HepG2 (cell line): ENCODE measurements around the gene ZNF414. TPM values are rescaled to one million over a fixed set of nuclear protein-coding genes. Genes with fewer than 3 reads are reported as not detected.

Source experiments
- ATAC-seq: fragments of 200-7000 bp; cut with Tn5 transposase; 3 replicates; pipeline ENCODE4 v1.9.1; 2020; ENCODE audit warnings: mild to moderate bottlenecking, moderate library complexity
- BruUV-seq: library from RNA; stranded (reverse); fragments of 400-500 nt; replicated peaks from 2 replicates; lab custom pipeline; 2021; lab: Mats Ljungman, UMichigan
- CTCF ChIA-PET: fragments of 300-600 bp; formaldehyde crosslinking; extraction: SDS; loops from one replicate; lab custom pipeline; 2021; ENCODE audit warnings: low total read pairs, inconsistent platforms, low intra/inter-chr PET ratio; lab: Yijun Ruan, JAX
- POLR2A ChIA-PET: fragments of 350-600 bp; sonication (Branson Sonifier 250); formaldehyde crosslinking; loops from one replicate; lab custom pipeline; 2020; ENCODE audit warnings: antibody characterized with exemption, inconsistent platforms; lab: Yijun Ruan, JAX
- DNase-seq: peaks from one replicate; pipeline ENCODE4 v3.0.0-alpha.2; 2015; ENCODE audit warnings: low spot score
- FAIRE-seq: peaks from 3 replicates; lab custom pipeline; 2011; peaks lifted over from hg19 to GRCh38; lab: Jason Lieb, UNC
- H2AFZ ChIP-seq: one replicate; pipeline ENCODE4 v1.6.1; 2011; ENCODE audit warnings: low read length, inconsistent platforms
- H3K27ac ChIP-seq: fragments of 300-600 bp; 3 replicates; pipeline ENCODE4 v1.8.0; 2011; ENCODE audit warnings: mixed run types, mild to moderate bottlenecking, mixed read lengths, low read length, inconsistent platforms; ENCODE audit not compliant: insufficient read depth; ENCODE audit errors: extremely low read length
- H3K27me3 ChIP-seq, 2 experiments: fragments of 200-600 bp in 1 of 2; 2 replicates in 1 of 2; 3 replicates in 1 of 2; pipeline versions ENCODE4 v1.6.0 to v1.8.0; 2011; ENCODE audit warnings: low read length in 2 of 2, mild to moderate bottlenecking in 2 of 2, moderate library complexity in 2 of 2, inconsistent platforms in 1 of 2; ENCODE audit not compliant: insufficient read depth in 2 of 2, control insufficient read depth in 1 of 2
- H3K36me3 ChIP-seq, 2 experiments: fragments of 200-600 bp in 1 of 2; replicated peaks in 1 of 2; 2 replicates in 1 of 2; 3 replicates in 1 of 2; pipeline versions ENCODE4 v1.5.1 to v1.8.0; 2011; ENCODE audit warnings: low read length in 2 of 2, inconsistent platforms in 1 of 2; ENCODE audit not compliant: insufficient read depth in 2 of 2, control insufficient read depth in 1 of 2
- H3K4me1 ChIP-seq: 2 replicates; pipeline ENCODE4 v1.5.1; 2012; ENCODE audit warnings: low read length, inconsistent platforms; ENCODE audit not compliant: insufficient read depth
- H3K4me2 ChIP-seq: 2 replicates; pipeline ENCODE4 v1.6.0; 2011; ENCODE audit warnings: low read depth, low read length, inconsistent platforms
- H3K4me3 ChIP-seq, 3 experiments: fragments of 200-600 bp in 1 of 3; sonication (generic), shearing (Covaris generic) in 1 of 3; replicated peaks in 1 of 3; 2 replicates each; pipeline ENCODE4 v1.5.1; 2011 to 2016; ENCODE audit warnings: low read length in 3 of 3, inconsistent platforms in 2 of 3, low read depth in 2 of 3, mild to moderate bottlenecking in 2 of 3, control low read depth in 1 of 3, mixed read lengths in 1 of 3; ENCODE audit not compliant: insufficient read depth in 1 of 3
- H3K79me2 ChIP-seq: one replicate; pipeline ENCODE4 v1.6.1; 2011; ENCODE audit warnings: low read length, inconsistent platforms; ENCODE audit not compliant: insufficient read depth
- H3K9ac ChIP-seq: 2 replicates; pipeline ENCODE4 v1.6.0; 2011; ENCODE audit warnings: mild to moderate bottlenecking, low read depth, low read length, inconsistent platforms; ENCODE audit not compliant: insufficient read depth
- H3K9me3 ChIP-seq: 2 replicates; pipeline ENCODE4 v1.5.1; 2012; ENCODE audit warnings: mild to moderate bottlenecking, low read length
- H4K20me1 ChIP-seq: 2 replicates; pipeline ENCODE4 v1.6.0; 2011; ENCODE audit warnings: inconsistent platforms, mild to moderate bottlenecking, low read length, moderate library complexity; ENCODE audit not compliant: insufficient read depth
- ATAD3A ChIP-seq: sonication (generic); formaldehyde crosslinking; IDR thresholded peaks from 2 replicates; pipeline ENCODE4 v1.4.0; 2020; ENCODE audit warnings: missing genetic modification reagents
- ATF7 ChIP-seq, 2 experiments: fragments of 450-650 bp in 1 of 2; sonication (generic) in 1 of 2; formaldehyde crosslinking in 1 of 2; IDR thresholded peaks; 2 replicates each; pipeline versions ENCODE4 v1.4.0 to v1.6.1; 2016 to 2020; ENCODE audit warnings: antibody characterized with exemption in 1 of 2, mild to moderate bottlenecking in 1 of 2, missing genetic modification reagents in 1 of 2
- BCL6 ChIP-seq: IDR thresholded peaks from 2 replicates; pipeline ENCODE4 v1.6.1; 2016; ENCODE audit warnings: missing genetic modification reagents, missing compliant biosample characterization
- HDAC1 ChIP-seq: sonication (generic); formaldehyde crosslinking; IDR thresholded peaks from 2 replicates; pipeline ENCODE4 v1.5.1; 2020; ENCODE audit warnings: mild to moderate bottlenecking, missing genetic modification reagents
- IKZF1 ChIP-seq: fragments of 450-650 bp; IDR thresholded peaks from 2 replicates; pipeline ENCODE4 v1.7.1; 2016
- IKZF4 ChIP-seq: sonication (generic); formaldehyde crosslinking; IDR thresholded peaks from 2 replicates; pipeline ENCODE4 v1.5.1; 2020; ENCODE audit warnings: borderline replicate concordance, mild to moderate bottlenecking, low read depth, missing genetic modification reagents; ENCODE audit errors: not compliant biosample characterization
- MNT ChIP-seq: fragments of 450-650 bp; IDR thresholded peaks from 2 replicates; pipeline ENCODE4 v1.6.1; 2016
- NFE2L1 ChIP-seq: sonication (generic); formaldehyde crosslinking; IDR thresholded peaks from 2 replicates; pipeline ENCODE4 v1.4.0; 2020; ENCODE audit warnings: missing genetic modification reagents, mild to moderate bottlenecking, borderline replicate concordance
- PHF21A ChIP-seq: sonication (generic); formaldehyde crosslinking; IDR thresholded peaks from 2 replicates; pipeline ENCODE4 v1.5.0; 2020; ENCODE audit warnings: mild to moderate bottlenecking, missing genetic modification reagents
- SP5 ChIP-seq: IDR thresholded peaks from 2 replicates; pipeline ENCODE4 v1.6.1; 2016; ENCODE audit warnings: low read depth, borderline replicate concordance
- SRSF9 ChIP-seq: fragments of 200-400 bp; formaldehyde crosslinking; IDR thresholded peaks from 2 replicates; pipeline ENCODE4 v1.6.1; 2018; ENCODE audit warnings: borderline replicate concordance, mild to moderate bottlenecking, low read depth, low read length; ENCODE audit not compliant: insufficient read depth, poor library complexity, severe bottlenecking
- TRAFD1 ChIP-seq: sonication (generic); formaldehyde crosslinking; IDR thresholded peaks from 2 replicates; pipeline ENCODE4 v1.5.1; 2020; ENCODE audit warnings: missing genetic modification reagents, mild to moderate bottlenecking, borderline replicate concordance
- YEATS2 ChIP-seq: sonication (generic); formaldehyde crosslinking; IDR thresholded peaks from 2 replicates; pipeline ENCODE4 v1.4.0; 2020; ENCODE audit warnings: missing genetic modification reagents, borderline replicate concordance
- ZBTB38 ChIP-seq: sonication (generic); formaldehyde crosslinking; IDR thresholded peaks from 2 replicates; pipeline ENCODE4 v1.5.1; 2020; ENCODE audit warnings: mild to moderate bottlenecking, missing genetic modification reagents
- ZBTB42 ChIP-seq: sonication (generic); formaldehyde crosslinking; IDR thresholded peaks from 2 replicates; pipeline ENCODE4 v1.5.0; 2020; ENCODE audit warnings: mild to moderate bottlenecking, missing genetic modification reagents
- ZNF317 ChIP-seq: sonication (generic); formaldehyde crosslinking; IDR thresholded peaks from 2 replicates; pipeline ENCODE4 v1.5.0; 2020; ENCODE audit warnings: mild to moderate bottlenecking, missing genetic modification reagents
- ZNF672 ChIP-seq: sonication (generic); formaldehyde crosslinking; IDR thresholded peaks from 2 replicates; pipeline ENCODE4 v1.8.1; 2022; ENCODE audit warnings: missing genetic modification reagents
- ZNF75D ChIP-seq: sonication (generic); formaldehyde crosslinking; IDR thresholded peaks from 2 replicates; pipeline ENCODE4 v1.8.1; 2023; ENCODE audit warnings: missing genetic modification reagents, mild to moderate bottlenecking, borderline replicate concordance
- ZNF800 ChIP-seq: sonication (generic); formaldehyde crosslinking; IDR thresholded peaks from 2 replicates; pipeline ENCODE4 v1.4.0; 2020; ENCODE audit warnings: missing genetic modification reagents
- WGBS: methylation state at CpG from one replicate; pipeline ENCODE4 v1.1.6; 2017; ENCODE audit warnings: low lambda C conversion rate; 5-methylcytosine and 5-hydroxymethylcytosine counted together
- in situ Hi-C: cut with HindIII; loops from 2 replicates; pipeline ENCODE4 v1.10.0; 2017; ENCODE audit warnings: low pct_unique_long_range_greater_than_20kb; ENCODE audit not compliant: extremely low pct_ligation_motif_present
- intact Hi-C: fragments of 100-400 bp; cut with micrococcal nuclease; formaldehyde crosslinking; loops from one replicate; pipeline ENCODE4 v1.10.0; 2022; ENCODE audit not compliant: unreplicated experiment
- polyA plus RNA-seq, 8 experiments: library from polyadenylated mRNA; depleted of rRNA in 3 of 8; stranded (reverse) in 7 of 8; unstranded in 1 of 8; fragments of >200 nt; fragmentation: Illumina TruSeq in 4 of 8; extraction: Trizol in 4 of 8; gene quantifications; 2 replicates each; pipeline versions ENCODE4 v1.2.1 to v1.2.3, GENCODE V29; 2011 to 2016; ENCODE audit warnings: low read depth in 4 of 8, missing spikeins in 1 of 8, mixed read lengths in 1 of 8; ENCODE audit not compliant: insufficient read depth in 1 of 8
- total RNA-seq, 5 experiments: library from RNA; depleted of rRNA; stranded (reverse); fragments of >200 nt; fragmentation: Illumina TruSeq; extraction: Trizol; gene quantifications; 2 replicates each; pipeline ENCODE4 v1.2.3, GENCODE V29; 2016; ENCODE audit warnings: low read depth in 1 of 5

The ZNF414 gene
- total and polyA plus RNA-seq, 2 of the 13 experiments (the other 11 are each of a cell fraction or from before 2014, with no cell fraction given), result 2.5 to 4.0 TPM

GRCh38 chr19:8526345-8527091, 12.6 kb upstream of the ZNF414 start:
- CTCF ChIA-PET, result no interaction called here
- Histone ChIP-seq H3K27me3 (no peaks in the 10 kb centered on the region), H4K20me1 (peaks cover 2% of the 10 kb centered on the region; the same call in 1 of the 2 replicates), H3K4me2 (peak overlapping the region; percentile 95), H3K9ac (peak overlapping the region; percentile 77), H3K9me3 (no peaks in the 10 kb centered on the region), H3K4me3 (peak overlapping the region; percentile 60 to 78 (median 70)), H2AFZ (no peak overlapping the region), H3K79me2 (no peaks in the 10 kb centered on the region), H3K4me1 (peaks cover 24% of the 10 kb centered on the region), H3K36me3 (no peaks in the 10 kb centered on the region), H3K27ac (peak overlapping the region; percentile 77)
- POLR2A ChIA-PET, result interaction anchor here (0.6 to 5.9 kb wide), 11 partner anchors 10 to 136 kb away, joined by 3 to 125 read pairs (median 3); partner anchors contain the start of genes RAB11B and ZNF414
- 49% methylated on average over 26 of the region's 57 CpGs for WGBS
- peak; percentile 87 for DNase-seq
- no TSS peak for BruUV-seq
- peak; percentile 26 for FAIRE-seq
- in situ Hi-C loops (no loop called here), intact Hi-C loops (loop anchor here (10.0 kb wide), 1 partner anchor 48 kb away; the partner anchor contains the start of gene MYO1F)
- ATAC-seq, result peak; percentile 81
- TF ChIP-seq TRAFD1, result no peak
- peak; percentile 74; the same call in 1 of the 2 replicates for TF ChIP-seq ZBTB38 (CRISPR knock-in tag)
- no peak for TF ChIP-seq IKZF1
- no peak for TF ChIP-seq ZBTB42 (CRISPR knock-in tag)
- TF ChIP-seq BCL6 (CRISPR knock-in tag), result no peak
- TF ChIP-seq MNT, result no peak
- no peak for TF ChIP-seq NFE2L1 (CRISPR knock-in tag)
- peak; percentile 46; the same call in 1 of the 2 replicates for TF ChIP-seq SP5 (CRISPR knock-in tag)
- TF ChIP-seq ATF7 (IDR thresholded peaks at IDR 0.05), result no peak
- TF ChIP-seq ATF7 (CRISPR knock-in tag; IDR thresholded peaks at IDR 0.05), result no peak
- no peak for TF ChIP-seq ZNF75D
- no peak for TF ChIP-seq PHF21A (CRISPR knock-in tag)
- TF ChIP-seq SRSF9, result no peak
- no peak for TF ChIP-seq YEATS2 (CRISPR knock-in tag)
- no peak for TF ChIP-seq ATAD3A
- TF ChIP-seq HDAC1 (CRISPR knock-in tag), result peak; percentile 28; the same call in 1 of the 2 replicates
- no peak for TF ChIP-seq ZNF800 (CRISPR knock-in tag)
- TF ChIP-seq IKZF4 (CRISPR knock-in tag), result peak; percentile 18
- no peak for TF ChIP-seq ZNF317 (CRISPR knock-in tag)
- no peak for TF ChIP-seq ZNF672 (CRISPR knock-in tag)
